Smooth muscle cell (in vitro differentiated cells): ENCODE measurements around the gene C19orf25. TPM values are rescaled to one million over a fixed set of nuclear protein-coding genes. Genes with fewer than 3 reads are reported as not detected.
A peak's percentile ranks its signal among the peaks of the same experiment; 100 is the strongest.

Experiments
- DNase-seq: peaks from one replicate; lab custom pipeline; 2025; ENCODE audit not compliant: unreplicated experiment; lab: John Stamatoyannopoulos, UW
- H2AFZ ChIP-seq: fragments of 200-600 bp; sonication (generic); 2 replicates; pipeline ENCODE4 v1.6.0; 2016; ENCODE audit warnings: antibody characterized with exemption, low read depth, mild to moderate bottlenecking
- H3F3A ChIP-seq: fragments of 200-600 bp; sonication (generic); 2 replicates; pipeline ENCODE4 v1.6.0; 2017; ENCODE audit warnings: antibody characterized with exemption, low read depth
- H3K27ac ChIP-seq: fragments of 200-600 bp; sonication (generic); 2 replicates; pipeline ENCODE4 v1.5.1; 2016; ENCODE audit warnings: low read depth, mild to moderate bottlenecking
- H3K27me3 ChIP-seq: fragments of 200-600 bp; sonication (generic); 2 replicates; pipeline ENCODE4 v1.6.1; 2016; ENCODE audit warnings: low read depth, mild to moderate bottlenecking
- H3K36me3 ChIP-seq: fragments of 200-600 bp; sonication (generic); 2 replicates; pipeline ENCODE4 v1.5.1; 2016; ENCODE audit warnings: low read depth
- H3K4me1 ChIP-seq: fragments of 200-600 bp; sonication (generic); 2 replicates; pipeline ENCODE4 v1.5.1; 2016; ENCODE audit warnings: low read depth
- H3K4me2 ChIP-seq: fragments of 200-600 bp; sonication (generic); 2 replicates; pipeline ENCODE4 v1.6.0; 2016; ENCODE audit warnings: mild to moderate bottlenecking
- H3K4me3 ChIP-seq: fragments of 200-600 bp; sonication (generic); 2 replicates; pipeline ENCODE4 v1.5.1; 2016; ENCODE audit warnings: mild to moderate bottlenecking
- H3K79me2 ChIP-seq: fragments of 200-600 bp; sonication (generic); 2 replicates; pipeline ENCODE4 v1.6.0; 2016; ENCODE audit warnings: low read depth, mild to moderate bottlenecking
- H3K9ac ChIP-seq: fragments of 200-600 bp; sonication (generic); 2 replicates; pipeline ENCODE4 v1.6.0; 2016; ENCODE audit warnings: low read depth
- H3K9me3 ChIP-seq: fragments of 200-600 bp; sonication (generic); replicated peaks from 2 replicates; pipeline ENCODE4 v1.5.1; 2016; ENCODE audit warnings: low read depth
- H4K20me1 ChIP-seq: fragments of 200-600 bp; sonication (generic); 2 replicates; pipeline ENCODE4 v1.6.0; 2016; ENCODE audit warnings: low read depth
- WGBS: methylation state at CpG from one replicate; pipeline ENCODE4 v1.1.7; 2016; ENCODE audit warnings: low lambda C conversion rate; 5-methylcytosine and 5-hydroxymethylcytosine counted together
- polyA plus RNA-seq: library from polyadenylated mRNA; unstranded; fragments of >200 nt; fragmentation: Nextera tagmentation; extraction: Ambion mirVana; gene quantifications from 2 replicates; pipeline ENCODE4 v1.2.1, GENCODE V29; 2016
- total RNA-seq: library from RNA; depleted of rRNA; stranded (reverse); fragments of >200 nt; gene quantifications from 2 replicates; pipeline ENCODE4 v1.2.3, GENCODE V29; 2014
- TF ChIP-seq, protein P1 (sequence below): fragments of 200-600 bp; sonication (generic); IDR thresholded peaks from 2 replicates; pipeline ENCODE4 v1.5.1; 2017; ENCODE audit warnings: borderline replicate concordance, mild to moderate bottlenecking, antibody characterized with exemption; ENCODE audit not compliant: insufficient read depth, poor library complexity, severe bottlenecking

C19orf25 gene
- total and polyA plus RNA-seq, 2 experiments from 2014 or later, result 15.2 to 27.9 TPM

DNA sequence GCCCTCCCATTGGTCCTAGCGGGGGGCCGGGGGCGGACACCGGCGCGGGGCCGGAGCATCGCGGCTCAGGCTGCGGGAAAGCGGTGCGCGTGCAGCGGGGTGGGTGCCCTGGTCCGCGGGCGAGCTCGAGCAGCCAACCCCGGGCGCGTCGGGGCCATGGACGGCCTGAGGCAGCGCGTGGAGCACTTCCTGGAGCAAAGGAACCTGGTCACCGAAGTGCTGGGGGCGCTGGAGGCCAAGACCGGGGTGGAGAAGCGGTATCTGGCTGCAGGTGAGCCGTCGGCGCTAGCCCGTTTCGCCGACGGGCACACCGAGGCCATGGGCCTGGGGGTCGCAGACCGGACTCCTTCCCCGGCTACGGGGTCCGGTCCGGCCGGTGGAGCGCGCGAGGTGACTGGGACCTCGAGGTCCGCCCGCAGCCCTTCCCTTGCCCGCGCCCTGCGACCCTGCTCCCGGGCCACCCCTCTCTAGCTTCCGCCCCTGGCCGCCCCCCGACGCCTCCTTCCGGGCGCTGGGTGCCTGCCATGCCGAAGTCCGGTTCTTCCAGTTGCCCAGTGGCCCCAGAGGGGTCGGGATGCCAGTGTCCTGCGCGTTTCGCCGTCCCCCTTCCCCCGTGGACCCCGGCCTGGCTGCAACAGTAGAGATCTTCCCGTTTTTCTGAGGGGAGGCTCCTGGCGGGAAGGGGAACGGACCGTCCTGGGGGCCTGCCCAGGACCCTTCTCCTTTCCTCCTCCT is 12.3 kb upstream of the C19orf25 start, which contains the start of gene REEP6:
Gene REEP6 (plus strand): TSS at position 68 of the 735 bp plus-strand sequence. CDS start 89 bp downstream, at position 157.
- H3K36me3 ChIP-seq, result no peaks in the 10 kb centered on the region
- H2AFZ ChIP-seq, result peak within 1 kb of the TSS; percentile 91
- no peaks in the 10 kb centered on the region for H3K27me3 ChIP-seq
- peak within 1 kb of the TSS; percentile 63 for H3K4me3 ChIP-seq
- no peaks in the 10 kb centered on the region for H3K9me3 ChIP-seq
- H3K4me2 ChIP-seq, result peak within 1 kb of the TSS; percentile 94
- H3F3A ChIP-seq, result no peaks in the 10 kb centered on the region
- peak within 1 kb of the TSS; percentile 52 for H3K9ac ChIP-seq
- H3K4me1 ChIP-seq, result peaks cover 12% of the 10 kb centered on the region
- H3K79me2 ChIP-seq, result no peaks in the 10 kb centered on the region
- no peaks in the 10 kb centered on the region for H4K20me1 ChIP-seq
- peak within 1 kb of the TSS; percentile 65 for H3K27ac ChIP-seq
- TF ChIP-seq, protein P1, sequence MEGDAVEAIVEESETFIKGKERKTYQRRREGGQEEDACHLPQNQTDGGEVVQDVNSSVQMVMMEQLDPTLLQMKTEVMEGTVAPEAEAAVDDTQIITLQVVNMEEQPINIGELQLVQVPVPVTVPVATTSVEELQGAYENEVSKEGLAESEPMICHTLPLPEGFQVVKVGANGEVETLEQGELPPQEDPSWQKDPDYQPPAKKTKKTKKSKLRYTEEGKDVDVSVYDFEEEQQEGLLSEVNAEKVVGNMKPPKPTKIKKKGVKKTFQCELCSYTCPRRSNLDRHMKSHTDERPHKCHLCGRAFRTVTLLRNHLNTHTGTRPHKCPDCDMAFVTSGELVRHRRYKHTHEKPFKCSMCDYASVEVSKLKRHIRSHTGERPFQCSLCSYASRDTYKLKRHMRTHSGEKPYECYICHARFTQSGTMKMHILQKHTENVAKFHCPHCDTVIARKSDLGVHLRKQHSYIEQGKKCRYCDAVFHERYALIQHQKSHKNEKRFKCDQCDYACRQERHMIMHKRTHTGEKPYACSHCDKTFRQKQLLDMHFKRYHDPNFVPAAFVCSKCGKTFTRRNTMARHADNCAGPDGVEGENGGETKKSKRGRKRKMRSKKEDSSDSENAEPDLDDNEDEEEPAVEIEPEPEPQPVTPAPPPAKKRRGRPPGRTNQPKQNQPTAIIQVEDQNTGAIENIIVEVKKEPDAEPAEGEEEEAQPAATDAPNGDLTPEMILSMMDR, result no peak
- no peak for DNase-seq
- 10% methylated on average over 57 of the region's 73 CpGs for WGBS

DNA sequence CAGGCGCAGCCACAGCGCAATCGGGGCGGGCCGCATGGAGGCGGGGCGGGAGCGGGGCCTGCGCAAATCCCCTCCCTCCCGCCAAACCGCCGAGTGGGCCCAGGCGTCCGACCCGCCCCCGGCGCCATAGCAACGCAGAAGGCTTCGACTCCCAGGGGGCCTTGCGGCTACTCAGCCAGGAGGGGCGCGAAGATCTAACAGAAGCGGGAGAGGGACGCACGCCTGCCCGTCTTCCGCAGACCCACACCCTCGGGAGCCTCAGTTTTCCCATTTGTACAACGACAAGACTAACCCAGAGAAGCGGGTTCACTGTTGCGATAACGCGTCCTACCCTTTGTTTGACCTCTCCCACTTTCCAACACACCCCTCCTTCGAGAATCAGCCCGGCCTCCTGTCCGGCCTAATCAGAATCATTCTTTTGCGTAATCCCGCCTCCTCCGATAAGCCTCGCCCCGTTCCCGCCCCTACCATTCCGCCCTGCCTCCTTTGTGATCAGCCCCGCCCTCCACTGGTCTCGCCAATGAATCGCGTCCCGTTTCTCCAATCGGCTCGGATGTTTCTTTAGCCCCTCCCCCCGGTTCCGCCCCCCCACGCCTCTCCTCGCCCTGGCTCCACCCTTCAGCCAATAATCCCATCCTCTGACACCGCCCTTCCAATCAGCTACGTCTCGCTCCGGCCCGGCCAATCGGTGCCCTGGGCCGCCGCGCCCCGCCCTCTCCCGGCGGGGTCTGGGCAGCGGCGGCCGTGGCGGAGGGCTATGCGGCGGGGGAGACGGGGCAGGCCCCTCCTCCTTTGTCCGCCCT is 11.5 kb upstream of the C19orf25 start, which contains the start of gene PCSK4:
Gene PCSK4 (minus strand): TSS at position 40 of the 803 bp plus-strand sequence. CDS start 4 bp downstream, at position 36.
- H3K4me1 ChIP-seq, result peaks cover 12% of the 10 kb centered on the region
- no peaks in the 10 kb centered on the region for H4K20me1 ChIP-seq
- H3K36me3 ChIP-seq, result no peaks in the 10 kb centered on the region
- TF ChIP-seq, protein P1, result no peak
- no peaks in the 10 kb centered on the region for H3F3A ChIP-seq
- H3K4me3 ChIP-seq, result peak within 1 kb of the TSS; percentile 63
- H3K9me3 ChIP-seq, result no peaks in the 10 kb centered on the region
- no peaks in the 10 kb centered on the region for H3K27me3 ChIP-seq
- peak within 1 kb of the TSS; percentile 91 for H2AFZ ChIP-seq
- H3K27ac ChIP-seq, result peak within 1 kb of the TSS; percentile 65
- 0% methylated on average over 43 of the region's 74 CpGs for WGBS
- H3K9ac ChIP-seq, result peak within 1 kb of the TSS; percentile 52
- peak within 1 kb of the TSS; percentile 94 for H3K4me2 ChIP-seq
- no peaks in the 10 kb centered on the region for H3K79me2 ChIP-seq
- DNase-seq, result peak; percentile 99

DNA sequence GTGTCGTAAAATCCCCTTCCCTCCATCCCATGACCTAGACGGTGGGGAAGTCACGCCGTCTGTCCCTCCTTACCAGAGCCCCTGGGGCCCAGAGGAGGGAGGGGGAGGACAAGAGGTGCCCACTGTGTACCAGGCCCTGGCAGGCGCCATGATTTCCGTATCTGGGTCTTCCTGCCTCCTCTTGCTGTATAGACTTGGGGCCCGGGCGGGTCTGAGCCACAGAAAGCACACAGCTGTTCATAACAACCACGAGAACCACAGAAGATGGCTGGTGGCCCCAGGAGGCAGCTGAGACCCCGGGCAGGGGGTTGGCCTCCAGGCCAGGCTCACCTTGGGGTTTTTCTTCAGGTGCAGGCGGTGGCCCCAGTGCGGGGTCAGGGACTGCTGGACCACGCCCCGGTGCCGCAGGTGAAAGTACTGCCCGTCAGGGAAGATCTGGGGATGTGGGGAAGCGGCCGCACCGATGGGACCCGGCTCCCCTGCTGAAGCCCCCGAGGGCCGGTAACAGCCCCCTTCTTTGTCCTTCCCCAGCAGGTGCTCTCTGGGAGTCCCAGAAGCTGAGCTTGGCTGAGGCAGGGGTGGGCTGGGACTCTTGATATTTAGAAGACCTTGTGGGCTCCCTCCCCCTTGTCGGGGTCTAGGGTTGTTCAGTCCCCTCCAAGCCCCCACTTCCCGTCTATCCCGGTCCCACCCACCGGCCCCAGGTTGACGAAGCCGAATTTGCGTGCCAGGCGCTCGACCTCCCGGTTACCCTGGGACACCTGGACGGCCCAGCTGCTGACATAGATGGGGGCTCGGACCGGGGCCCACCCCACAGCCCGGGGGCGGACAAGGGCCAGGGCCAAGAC is 10.7 kb upstream of the C19orf25 start:
- Histone ChIP-seq H3F3A (no peaks in the 10 kb centered on the region), H3K4me1 (peaks cover 12% of the 10 kb centered on the region), H4K20me1 (no peaks in the 10 kb centered on the region), H3K27ac (peak overlapping the region; percentile 65), H2AFZ (peak overlapping the region; percentile 91), H3K4me2 (peak overlapping the region; percentile 94), H3K36me3 (no peaks in the 10 kb centered on the region), H3K4me3 (peak overlapping the region; percentile 63), H3K9ac (peak overlapping the region; percentile 52), H3K27me3 (no peaks in the 10 kb centered on the region), H3K79me2 (no peaks in the 10 kb centered on the region), H3K9me3 (no peaks in the 10 kb centered on the region)
- TF ChIP-seq, protein P1, result no peak
- no peak for DNase-seq
- WGBS, result 46% methylated on average over 31 of the region's 37 CpGs
